Karpas-422 (cell line): ENCODE data around the gene ZNF835. TPM values are rescaled to one million over a fixed set of nuclear protein-coding genes. Genes with fewer than 3 reads are reported as not detected.
A peak's percentile ranks its signal among the peaks of the same experiment; 100 is the strongest.

Experiments
- DNase-seq: peaks from one replicate; pipeline ENCODE4 v3.0.0-alpha.2; 2015
- H2AFZ ChIP-seq: fragments of 200-600 bp; sonication (generic); 2 replicates; pipeline ENCODE4 v1.6.1; 2014; ENCODE audit warnings: antibody characterized with exemption, low read length, mixed read lengths
- H3K27ac ChIP-seq: fragments of 200-600 bp; sonication (generic); 2 replicates; pipeline ENCODE4 v1.5.1; 2014; ENCODE audit warnings: mild to moderate bottlenecking, low read length, moderate library complexity
- H3K27me3 ChIP-seq: fragments of 200-600 bp; sonication (generic); 2 replicates; pipeline ENCODE4 v1.6.1; 2014; ENCODE audit warnings: low read length, mixed read lengths
- H3K36me3 ChIP-seq: fragments of 200-600 bp; sonication (generic); 2 replicates; pipeline ENCODE4 v1.6.1; 2014; ENCODE audit warnings: low read length, mixed read lengths; ENCODE audit not compliant: insufficient read depth
- H3K4me1 ChIP-seq: fragments of 200-600 bp; sonication (generic); 2 replicates; pipeline ENCODE4 v1.6.1; 2014; ENCODE audit warnings: mild to moderate bottlenecking, low read length, mixed read lengths
- H3K4me2 ChIP-seq: fragments of 200-600 bp; sonication (generic); 2 replicates; pipeline ENCODE4 v1.6.1; 2014; ENCODE audit warnings: low read length, low read depth, mild to moderate bottlenecking; ENCODE audit not compliant: poor library complexity, severe bottlenecking
- H3K4me3 ChIP-seq: fragments of 200-600 bp; sonication (generic); 2 replicates; pipeline ENCODE4 v1.5.1; 2014; ENCODE audit warnings: mild to moderate bottlenecking, antibody characterized with exemption, low read length, mixed read lengths
- H3K79me2 ChIP-seq: fragments of 200-600 bp; sonication (generic); 2 replicates; pipeline ENCODE4 v1.6.1; 2014; ENCODE audit warnings: mild to moderate bottlenecking, low read length, mixed read lengths
- H3K9ac ChIP-seq: fragments of 200-600 bp; sonication (generic); 2 replicates; pipeline ENCODE4 v1.6.0; 2014; ENCODE audit warnings: low read length
- H3K9me2 ChIP-seq: fragments of 200-600 bp; sonication (generic), shearing (Covaris generic); replicated peaks from 2 replicates; pipeline ENCODE4 v1.6.0; 2014; ENCODE audit warnings: mild to moderate bottlenecking, low read length, moderate library complexity; ENCODE audit not compliant: insufficient read depth
- H3K9me3 ChIP-seq: fragments of 300-700, 200-600 bp; sonication (generic); 2 replicates; pipeline ENCODE4 v1.6.1; 2014; ENCODE audit warnings: low read length, mixed read lengths
- H4K20me1 ChIP-seq: fragments of 200-600 bp; sonication (generic); 2 replicates; pipeline ENCODE4 v1.6.1; 2014; ENCODE audit warnings: mild to moderate bottlenecking, antibody characterized with exemption, low read length, low read depth; ENCODE audit not compliant: insufficient read depth
- total RNA-seq: library from RNA; depleted of rRNA; stranded (reverse); fragments of >200 nt; shearing (Covaris generic); gene quantifications from 2 replicates; pipeline ENCODE4 v1.2.3, GENCODE V29; 2014; ENCODE audit warnings: low replicate concordance

Gene ZNF835
- total RNA-seq, 1 experiment from 2014 or later = not detected

GRCh38 chr19:56660381-56661107, 11.0 kb downstream of the ZNF835 start:
- Histone ChIP-seq H3K9me3 (peaks cover 47% of the 10 kb centered on the region), H3K4me2 (no peak overlapping the region), H3K79me2 (no peaks in the 10 kb centered on the region), H3K9ac (no peak overlapping the region), H3K27me3 (no peaks in the 10 kb centered on the region), H3K9me2 (no peaks in the 10 kb centered on the region), H3K4me3 (no peak overlapping the region), H3K4me1 (no peaks in the 10 kb centered on the region), H3K36me3 (no peaks in the 10 kb centered on the region), H3K27ac (no peak overlapping the region), H2AFZ (no peak overlapping the region), H4K20me1 (no peaks in the 10 kb centered on the region)
- no peak for DNase-seq

GRCh38 chr19:56654151-56654550, 17.4 kb downstream of the ZNF835 start:
- no peak overlapping the region for H3K27ac ChIP-seq
- DNase-seq = no peak
- H3K4me3 ChIP-seq = no peak overlapping the region
- H4K20me1 ChIP-seq = no peaks in the 10 kb centered on the region
- H2AFZ ChIP-seq = no peak overlapping the region
- no peaks in the 10 kb centered on the region for H3K27me3 ChIP-seq
- H3K79me2 ChIP-seq = no peaks in the 10 kb centered on the region
- H3K4me2 ChIP-seq = no peak overlapping the region
- no peaks in the 10 kb centered on the region for H3K4me1 ChIP-seq
- H3K36me3 ChIP-seq = no peaks in the 10 kb centered on the region
- no peak overlapping the region for H3K9ac ChIP-seq
- H3K9me2 ChIP-seq = no peaks in the 10 kb centered on the region
- H3K9me3 ChIP-seq = peaks cover 46% of the 10 kb centered on the region

- H3K9me3 ChIP-seq = peaks cover 57% of the 10 kb centered on the region
- no peaks in the 10 kb centered on the region for H3K36me3 ChIP-seq
- no peak overlapping the region for H2AFZ ChIP-seq
- no peak overlapping the region for H3K4me2 ChIP-seq
- H3K9ac ChIP-seq = no peak overlapping the region
- no peak for DNase-seq
- H4K20me1 ChIP-seq = no peaks in the 10 kb centered on the region
- H3K4me1 ChIP-seq = no peaks in the 10 kb centered on the region
- H3K9me2 ChIP-seq = no peaks in the 10 kb centered on the region
- no peaks in the 10 kb centered on the region for H3K79me2 ChIP-seq
- no peak overlapping the region for H3K4me3 ChIP-seq
- no peak overlapping the region for H3K27ac ChIP-seq
- H3K27me3 ChIP-seq = no peaks in the 10 kb centered on the region
Measured at GRCh38 chr19:56643460-56643955, 28.0 kb downstream of the ZNF835 start.

GRCh38 chr19:56642711-56643459, 28.7 kb downstream of the ZNF835 start, which contains the start of gene SMIM17:
SMIM17 (plus strand) TSS chr19:56643159; CDS start chr19:56645668, 2,509 bp downstream.
- H3K27me3 ChIP-seq = no peaks in the 10 kb centered on the region
- no peaks in the 10 kb centered on the region for H3K9me2 ChIP-seq
- no peak within 1 kb of the TSS for H3K4me3 ChIP-seq
- no peaks in the 10 kb centered on the region for H3K4me1 ChIP-seq
- H3K36me3 ChIP-seq = no peaks in the 10 kb centered on the region
- H3K4me2 ChIP-seq = no peak within 1 kb of the TSS
- no peak within 1 kb of the TSS for H3K9ac ChIP-seq
- H3K9me3 ChIP-seq = peaks cover 58% of the 10 kb centered on the region
- no peaks in the 10 kb centered on the region for H4K20me1 ChIP-seq
- no peak within 1 kb of the TSS for H2AFZ ChIP-seq
- no peaks in the 10 kb centered on the region for H3K79me2 ChIP-seq
- no peak within 1 kb of the TSS for H3K27ac ChIP-seq
- DNase-seq = no peak

GRCh38 chr19:56639217-56639616, 32.3 kb downstream of the ZNF835 start:
- no peak overlapping the region for H2AFZ ChIP-seq
- no peak overlapping the region for H3K4me2 ChIP-seq
- no peaks in the 10 kb centered on the region for H3K27me3 ChIP-seq
- H3K9me3 ChIP-seq = peaks cover 56% of the 10 kb centered on the region
- H3K9ac ChIP-seq = no peak overlapping the region
- H3K4me1 ChIP-seq = no peaks in the 10 kb centered on the region
- no peak overlapping the region for H3K4me3 ChIP-seq
- H3K79me2 ChIP-seq = no peaks in the 10 kb centered on the region
- H3K36me3 ChIP-seq = no peaks in the 10 kb centered on the region
- no peaks in the 10 kb centered on the region for H3K9me2 ChIP-seq
- no peaks in the 10 kb centered on the region for H4K20me1 ChIP-seq
- DNase-seq = peak; percentile 83
- H3K27ac ChIP-seq = no peak overlapping the region

GRCh38 chr19:56637976-56638555, 33.5 kb downstream of the ZNF835 start:
- H3K79me2 ChIP-seq = no peaks in the 10 kb centered on the region
- no peaks in the 10 kb centered on the region for H4K20me1 ChIP-seq
- no peaks in the 10 kb centered on the region for H3K9me2 ChIP-seq
- H2AFZ ChIP-seq = no peak overlapping the region
- DNase-seq = peak; percentile 93
- no peak overlapping the region for H3K4me2 ChIP-seq
- peaks cover 59% of the 10 kb centered on the region for H3K9me3 ChIP-seq
- H3K27ac ChIP-seq = no peak overlapping the region
- H3K4me3 ChIP-seq = no peak overlapping the region
- no peak overlapping the region for H3K9ac ChIP-seq
- H3K27me3 ChIP-seq = no peaks in the 10 kb centered on the region
- no peaks in the 10 kb centered on the region for H3K36me3 ChIP-seq
- H3K4me1 ChIP-seq = no peaks in the 10 kb centered on the region

GRCh38 chr19:56633021-56633420, 38.5 kb downstream of the ZNF835 start:
- no peaks in the 10 kb centered on the region for H3K36me3 ChIP-seq
- H3K9me2 ChIP-seq = no peaks in the 10 kb centered on the region
- DNase-seq = no peak
- H3K9ac ChIP-seq = no peak overlapping the region
- no peaks in the 10 kb centered on the region for H3K79me2 ChIP-seq
- H3K27me3 ChIP-seq = no peaks in the 10 kb centered on the region
- no peak overlapping the region for H3K4me3 ChIP-seq
- no peak overlapping the region for H2AFZ ChIP-seq
- H3K4me1 ChIP-seq = no peaks in the 10 kb centered on the region
- peaks cover 67% of the 10 kb centered on the region for H3K9me3 ChIP-seq
- no peak overlapping the region for H3K27ac ChIP-seq
- H3K4me2 ChIP-seq = no peak overlapping the region
- H4K20me1 ChIP-seq = no peaks in the 10 kb centered on the region

GRCh38 chr19:56625708-56626107, 45.8 kb downstream of the ZNF835 start:
- no peaks in the 10 kb centered on the region for H3K4me1 ChIP-seq
- no peaks in the 10 kb centered on the region for H3K79me2 ChIP-seq
- no peak overlapping the region for H3K4me3 ChIP-seq
- peaks cover 53% of the 10 kb centered on the region for H3K9me3 ChIP-seq
- H3K4me2 ChIP-seq = no peak overlapping the region
- H3K27me3 ChIP-seq = no peaks in the 10 kb centered on the region
- H3K9ac ChIP-seq = no peak overlapping the region
- peaks cover 40% of the 10 kb centered on the region for H3K36me3 ChIP-seq
- no peaks in the 10 kb centered on the region for H3K9me2 ChIP-seq
- no peaks in the 10 kb centered on the region for H4K20me1 ChIP-seq
- no peak overlapping the region for H3K27ac ChIP-seq
- no peak for DNase-seq
- H2AFZ ChIP-seq = no peak overlapping the region
